Measurements from ENCODE around the gene SLC1A4. TPM values are rescaled to one million over a fixed set of nuclear protein-coding genes. Genes with fewer than 3 reads are reported as not detected.

Gene SLC1A4
- total and polyA plus RNA-seq, 2 donors from 2014 or later: 2.1 to 10.6 TPM

- intact Hi-C loops (cut with DNase I): no loop called here
- H3K4me1 ChIP-seq (ENCODE audit: control insufficient read depth in 2 of 3, insufficient read depth in 2 of 3, low read depth in 1 of 3, low read length in 3 of 3): peaks cover 0 to 5% (median 0%) of the 10 kb centered on the region in 3 donors
- no peak for TF ChIP-seq CTCF (IDR thresholded peaks at IDR 0.05; ENCODE audit: borderline replicate concordance, extremely low read depth, insufficient read depth)
- no peak overlapping the region for H3K27ac ChIP-seq (ENCODE audit: low read depth in 2 of 2, low read length in 2 of 2)
- H3K27me3 ChIP-seq (ENCODE audit: control insufficient read depth, insufficient read depth, low read length): no peaks in the 10 kb centered on the region
- no peak for FAIRE-seq
- no peaks in the 10 kb centered on the region for H3K36me3 ChIP-seq (ENCODE audit: control insufficient read depth in 2 of 3, insufficient read depth in 3 of 3, low read length in 3 of 3)
- no peaks in the 10 kb centered on the region for H3K9me3 ChIP-seq (ENCODE audit: control insufficient read depth in 2 of 3, insufficient read depth in 1 of 3, low read length in 3 of 3)
- no peak overlapping the region for H3K9ac ChIP-seq (ENCODE audit: low read length in 3 of 3)
- H3K4me3 ChIP-seq (ENCODE audit: low read length in 3 of 3): no peak overlapping the region
- peak in 2 of 5 donors; percentile 16 to 27 for DNase-seq
These were observed 43.0 kb upstream of the SLC1A4 start for GRCh38 chr2:64945973-64946768.

GRCh38 chr2:64946769-64947247, 42.4 kb upstream of the SLC1A4 start:
- intact Hi-C loops (cut with DNase I): no loop called here
- peak in 2 of 5 donors; percentile 46 to 62 for DNase-seq
- H3K9me3 ChIP-seq (ENCODE audit: control insufficient read depth in 2 of 3, insufficient read depth in 1 of 3, low read length in 3 of 3): no peaks in the 10 kb centered on the region

GRCh38 chr2:64947885-64948284, 41.3 kb upstream of the SLC1A4 start:
- Histone ChIP-seq H3K4me1 (ENCODE audit: control insufficient read depth in 2 of 3, insufficient read depth in 2 of 3, low read depth in 1 of 3, low read length in 3 of 3) (peaks cover 0 to 5% (median 0%) of the 10 kb centered on the region in 3 donors), H3K27ac (ENCODE audit: low read depth in 2 of 2, low read length in 2 of 2) (no peak overlapping the region), H3K36me3 (ENCODE audit: control insufficient read depth in 2 of 3, insufficient read depth in 3 of 3, low read length in 3 of 3) (no peaks in the 10 kb centered on the region), H3K4me3 (ENCODE audit: low read length in 3 of 3) (no peak overlapping the region), H3K27me3 (ENCODE audit: control insufficient read depth, insufficient read depth, low read length) (no peaks in the 10 kb centered on the region), H3K9me3 (ENCODE audit: control insufficient read depth in 2 of 3, insufficient read depth in 1 of 3, low read length in 3 of 3) (no peaks in the 10 kb centered on the region), H3K9ac (ENCODE audit: low read length in 3 of 3) (no peak overlapping the region)
- intact Hi-C loops (cut with DNase I): no loop called here
- DNase-seq (no peak), FAIRE-seq (no peak)
- TF ChIP-seq CTCF (IDR thresholded peaks at IDR 0.05; ENCODE audit: borderline replicate concordance, extremely low read depth, insufficient read depth): no peak

More at GRCh38 chr2:64946769-64947247, 42.4 kb upstream of the SLC1A4 start:
- TF ChIP-seq CTCF (IDR thresholded peaks at IDR 0.05; ENCODE audit: borderline replicate concordance, extremely low read depth, insufficient read depth): no peak
- peaks cover 0 to 5% (median 0%) of the 10 kb centered on the region in 3 donors for H3K4me1 ChIP-seq (ENCODE audit: control insufficient read depth in 2 of 3, insufficient read depth in 2 of 3, low read depth in 1 of 3, low read length in 3 of 3)
- no peaks in the 10 kb centered on the region for H3K36me3 ChIP-seq (ENCODE audit: control insufficient read depth in 2 of 3, insufficient read depth in 3 of 3, low read length in 3 of 3)
- FAIRE-seq: no peak
- H3K27me3 ChIP-seq (ENCODE audit: control insufficient read depth, insufficient read depth, low read length): no peaks in the 10 kb centered on the region
- no peak overlapping the region for H3K9ac ChIP-seq (ENCODE audit: low read length in 3 of 3)
- H3K27ac ChIP-seq (ENCODE audit: low read depth in 2 of 2, low read length in 2 of 2): no peak overlapping the region
- H3K4me3 ChIP-seq (ENCODE audit: low read length in 3 of 3): no peak overlapping the region
